OCI-LY3 (cell line): ENCODE results near the gene QPCTL.
"Not testable (repeated sequence)": the region's sequence is repeated elsewhere in the genome, so short reads cannot be mapped to it uniquely, and the experiment has no call there.

Experiments
- H2AFZ ChIP-seq: fragments of 200-600, 300-600 bp; shearing (Covaris generic); 2 replicates; pipeline ENCODE4 v1.6.0; 2014; ENCODE audit warnings: antibody characterized with exemption, low read depth, low read length
- H3K27ac ChIP-seq: fragments of 200-600, 300-600 bp; sonication (generic); 2 replicates; pipeline ENCODE4 v1.5.1; 2014; ENCODE audit warnings: mild to moderate bottlenecking, low read length, moderate library complexity, mixed read lengths
- H3K27me3 ChIP-seq: fragments of 200-600, 300-600 bp; sonication (generic); 2 replicates; pipeline ENCODE4 v1.6.1; 2014; ENCODE audit warnings: low read depth, low read length, mixed read lengths
- H3K36me3 ChIP-seq: fragments of 200-600, 300-600 bp; sonication (generic); replicated peaks from 2 replicates; pipeline ENCODE3; 2014; ENCODE audit warnings: low read depth, low read length, mixed read lengths
- H3K4me1 ChIP-seq: fragments of 300-600, 200-600 bp; sonication (generic); 2 replicates; pipeline ENCODE4 v1.6.1; 2014; ENCODE audit warnings: low read length, mixed read lengths
- H3K4me2 ChIP-seq: fragments of 200-600, 300-600 bp; sonication (generic); 2 replicates; pipeline ENCODE4 v1.6.1; 2014; ENCODE audit warnings: low read length, mixed read lengths
- H3K4me3 ChIP-seq: fragments of 300-600, 200-600 bp; sonication (generic); 2 replicates; pipeline ENCODE4 v1.5.1; 2014; ENCODE audit warnings: antibody characterized with exemption, mild to moderate bottlenecking, low read length, moderate library complexity
- H3K79me2 ChIP-seq: fragments of 300-600, 200-600 bp; shearing (Covaris generic); 2 replicates; pipeline ENCODE4 v1.6.1; 2014; ENCODE audit warnings: mild to moderate bottlenecking, low read length, mixed read lengths
- H3K9ac ChIP-seq: fragments of 300-600, 200-600 bp; shearing (Covaris generic); 2 replicates; pipeline ENCODE4 v1.6.0; 2014; ENCODE audit warnings: mild to moderate bottlenecking, low read length, moderate library complexity
- H3K9me3 ChIP-seq: fragments of 200-600, 300-600 bp; shearing (Covaris generic); 2 replicates; pipeline ENCODE4 v1.6.1; 2014; ENCODE audit warnings: low read length, mixed read lengths; ENCODE audit not compliant: insufficient read depth
- H4K20me1 ChIP-seq: fragments of 200-600, 300-600 bp; sonication (generic); 2 replicates; pipeline ENCODE4 v1.6.1; 2016; ENCODE audit warnings: low read length, mixed read lengths; ENCODE audit not compliant: insufficient read depth
- EZH2phosphoT487 ChIP-seq: fragments of 200-600 bp; shearing (Covaris generic); IDR thresholded peaks from 2 replicates; pipeline ENCODE4 v1.6.1; 2018; ENCODE audit warnings: antibody characterized with exemption, mixed run types, low read depth
- TF ChIP-seq, protein P1 (sequence below): fragments of 200-600, 300-600 bp; sonication (generic); IDR thresholded peaks from 2 replicates; pipeline ENCODE4 v1.5.1; 2014; ENCODE audit warnings: antibody characterized with exemption, low read length, low read depth

QPCTL gene

DNA sequence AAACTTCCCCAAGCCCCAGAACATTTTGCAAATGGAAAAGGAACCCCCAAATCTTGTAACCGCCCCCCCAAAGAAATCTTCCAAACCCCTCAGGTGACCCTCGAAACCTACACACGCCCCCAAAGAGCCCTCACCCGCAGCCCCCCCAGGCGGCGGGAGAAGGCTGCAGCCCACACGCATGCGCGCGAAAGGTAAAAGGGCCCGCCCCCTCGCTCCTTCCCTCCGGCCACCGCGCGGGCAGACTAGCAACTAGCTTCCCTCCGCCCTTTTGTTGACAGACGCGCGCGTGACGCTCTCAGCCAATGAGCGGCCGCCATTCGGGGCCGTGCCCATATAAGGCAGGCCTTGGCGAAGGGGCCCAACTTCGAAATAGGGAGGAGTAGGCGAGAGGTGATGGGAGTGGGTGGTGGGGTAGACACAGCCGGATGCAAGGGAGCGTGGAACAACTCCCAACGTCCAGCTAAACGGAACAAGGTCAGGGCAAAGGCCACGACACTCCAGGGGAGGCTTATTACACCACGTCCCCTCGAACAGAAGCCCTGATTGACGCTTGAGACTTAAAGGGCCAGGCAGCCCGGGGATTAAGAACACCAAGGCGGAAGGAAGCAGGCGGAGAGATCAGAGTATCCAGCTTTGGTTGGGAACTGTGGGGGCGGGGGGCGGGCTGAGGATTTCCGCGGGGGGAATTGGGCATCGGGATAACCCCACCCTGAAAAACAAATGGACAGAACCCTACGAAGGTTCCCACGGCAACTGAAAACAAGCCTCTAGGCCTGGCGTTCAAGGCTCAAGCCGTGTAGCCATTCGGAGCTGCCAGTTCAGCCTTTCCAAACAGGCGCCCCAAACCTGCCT lies 24.9 kb downstream of the QPCTL start:
- H3K27ac ChIP-seq = peak overlapping the region; percentile 78
- peak overlapping the region; percentile 86 for H3K4me2 ChIP-seq
- no peaks in the 10 kb centered on the region for H4K20me1 ChIP-seq
- peaks cover 58% of the 10 kb centered on the region for H3K79me2 ChIP-seq
- TF ChIP-seq, protein P1, sequence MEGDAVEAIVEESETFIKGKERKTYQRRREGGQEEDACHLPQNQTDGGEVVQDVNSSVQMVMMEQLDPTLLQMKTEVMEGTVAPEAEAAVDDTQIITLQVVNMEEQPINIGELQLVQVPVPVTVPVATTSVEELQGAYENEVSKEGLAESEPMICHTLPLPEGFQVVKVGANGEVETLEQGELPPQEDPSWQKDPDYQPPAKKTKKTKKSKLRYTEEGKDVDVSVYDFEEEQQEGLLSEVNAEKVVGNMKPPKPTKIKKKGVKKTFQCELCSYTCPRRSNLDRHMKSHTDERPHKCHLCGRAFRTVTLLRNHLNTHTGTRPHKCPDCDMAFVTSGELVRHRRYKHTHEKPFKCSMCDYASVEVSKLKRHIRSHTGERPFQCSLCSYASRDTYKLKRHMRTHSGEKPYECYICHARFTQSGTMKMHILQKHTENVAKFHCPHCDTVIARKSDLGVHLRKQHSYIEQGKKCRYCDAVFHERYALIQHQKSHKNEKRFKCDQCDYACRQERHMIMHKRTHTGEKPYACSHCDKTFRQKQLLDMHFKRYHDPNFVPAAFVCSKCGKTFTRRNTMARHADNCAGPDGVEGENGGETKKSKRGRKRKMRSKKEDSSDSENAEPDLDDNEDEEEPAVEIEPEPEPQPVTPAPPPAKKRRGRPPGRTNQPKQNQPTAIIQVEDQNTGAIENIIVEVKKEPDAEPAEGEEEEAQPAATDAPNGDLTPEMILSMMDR = peak; percentile 34
- TF ChIP-seq EZH2phosphoT487 = no peak
- H2AFZ ChIP-seq = peak overlapping the region; percentile 18; the same call in 1 of the 2 replicates
- H3K4me3 ChIP-seq = peak overlapping the region; percentile 83
- peaks cover 17% of the 10 kb centered on the region for H3K4me1 ChIP-seq
- peaks cover 24% of the 10 kb centered on the region for H3K36me3 ChIP-seq
- H3K9me3 ChIP-seq = no peaks in the 10 kb centered on the region
- H3K27me3 ChIP-seq = no peaks in the 10 kb centered on the region
- peak overlapping the region; percentile 90 for H3K9ac ChIP-seq

DNA sequence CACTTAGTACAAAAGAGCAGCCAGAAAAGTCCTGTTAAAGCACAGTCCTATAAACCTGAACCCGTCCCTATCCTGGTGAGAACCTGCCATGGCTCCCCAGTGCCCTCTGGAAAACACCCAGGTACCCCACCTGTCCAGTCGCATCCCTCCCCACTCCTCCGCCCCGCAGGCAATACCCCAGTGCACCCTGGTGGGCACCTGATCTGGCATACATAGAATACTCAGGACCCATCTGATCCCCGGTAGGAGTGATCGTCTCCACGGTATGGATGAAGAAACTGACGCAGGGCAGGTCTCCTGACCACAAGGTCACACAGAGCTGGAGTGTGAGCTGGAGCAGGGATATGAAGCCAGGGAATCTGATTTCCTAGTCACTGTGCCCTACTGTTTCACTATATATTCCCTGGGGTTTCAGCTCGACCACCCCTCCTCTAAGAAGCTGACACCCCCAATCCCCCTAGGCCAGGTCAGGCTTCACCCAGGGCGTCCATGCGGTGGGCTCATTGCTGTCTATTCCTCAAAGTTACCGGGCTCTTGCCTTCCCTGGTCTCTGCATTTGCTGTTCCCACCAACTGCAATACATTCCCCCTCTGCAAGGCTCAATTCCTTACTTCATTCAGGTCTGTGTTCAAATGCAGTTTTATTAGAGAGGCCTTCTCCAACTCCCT lies 25.7 kb downstream of the QPCTL start:
- H2AFZ ChIP-seq = no peak overlapping the region

DNA sequence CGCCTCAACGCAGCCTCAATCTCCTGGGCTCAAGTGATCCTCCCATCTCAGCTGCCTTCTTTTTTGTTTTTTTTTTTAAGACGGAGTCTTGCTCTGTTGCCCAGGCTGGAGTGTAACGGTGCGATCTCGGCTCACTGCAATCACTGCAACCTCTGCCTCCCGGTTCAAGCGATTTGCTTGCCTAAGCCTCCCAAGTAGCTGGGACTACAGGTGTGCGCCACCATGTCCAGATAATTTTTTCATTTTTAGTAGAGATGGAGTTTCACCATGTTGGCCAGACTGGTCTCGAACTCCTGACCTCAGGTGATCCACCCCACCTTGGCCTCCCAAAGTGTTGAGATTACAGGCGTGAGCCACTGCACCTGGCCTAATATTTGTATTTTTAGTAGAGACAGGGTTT lies 27.6 kb downstream of the QPCTL start:
- H3K79me2 ChIP-seq = peaks cover 67% of the 10 kb centered on the region
- H3K27me3 ChIP-seq = not testable (repeated sequence)

More for the DNA sequence above, 25.7 kb downstream of the QPCTL start:
- Histone ChIP-seq H4K20me1 (no peaks in the 10 kb centered on the region), H3K79me2 (peaks cover 59% of the 10 kb centered on the region), H3K9me3 (no peaks in the 10 kb centered on the region), H3K4me2 (peak overlapping the region; percentile 61), H3K4me3 (peak overlapping the region; percentile 83), H3K9ac (peak overlapping the region; percentile 79), H3K4me1 (peaks cover 17% of the 10 kb centered on the region), H3K36me3 (peaks cover 18% of the 10 kb centered on the region), H3K27ac (peak overlapping the region; percentile 78), H3K27me3 (no peaks in the 10 kb centered on the region)
- TF ChIP-seq, protein P1 = no peak
- TF ChIP-seq EZH2phosphoT487 = no peak

DNA sequence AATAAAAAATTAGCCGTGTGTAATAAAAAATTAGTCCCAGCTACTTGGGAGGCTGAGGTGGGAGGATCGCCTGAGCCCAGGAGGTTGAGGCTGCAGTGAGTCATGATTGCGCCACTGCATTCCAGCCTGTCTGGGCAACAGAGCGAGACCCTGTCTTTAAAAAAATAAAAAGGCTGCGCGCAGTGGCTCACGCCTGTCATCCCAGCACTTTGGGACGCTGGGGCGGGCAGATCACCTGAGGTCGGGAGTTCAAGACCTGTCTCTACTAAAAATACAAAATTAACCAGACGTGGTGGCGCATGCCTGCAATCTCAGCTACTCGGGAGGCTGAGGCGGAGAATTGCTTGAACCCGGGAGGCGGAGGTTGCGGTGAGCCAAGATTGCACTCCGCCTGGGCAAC lies 36.2 kb downstream of the QPCTL start:
- H4K20me1 ChIP-seq = peaks cover 11% of the 10 kb centered on the region; the same call in 1 of the 2 replicates
- H3K4me1 ChIP-seq, H3K4me2 ChIP-seq, H3K4me3 ChIP-seq, H3K27me3 ChIP-seq, H3K36me3 ChIP-seq, H2AFZ ChIP-seq, H3K27ac ChIP-seq, H3K9me3 ChIP-seq, H3K9ac ChIP-seq: not testable (repeated sequence)
- peaks cover 70% of the 10 kb centered on the region for H3K79me2 ChIP-seq

More for the DNA sequence above, 27.6 kb downstream of the QPCTL start:
- not testable (repeated sequence) for H3K9ac ChIP-seq, H2AFZ ChIP-seq, H3K4me2 ChIP-seq, H3K27ac ChIP-seq, H4K20me1 ChIP-seq, H3K4me3 ChIP-seq, H3K9me3 ChIP-seq
- Histone ChIP-seq H3K36me3 (peaks cover 27% of the 10 kb centered on the region), H3K4me1 (peaks cover 17% of the 10 kb centered on the region)

DNA sequence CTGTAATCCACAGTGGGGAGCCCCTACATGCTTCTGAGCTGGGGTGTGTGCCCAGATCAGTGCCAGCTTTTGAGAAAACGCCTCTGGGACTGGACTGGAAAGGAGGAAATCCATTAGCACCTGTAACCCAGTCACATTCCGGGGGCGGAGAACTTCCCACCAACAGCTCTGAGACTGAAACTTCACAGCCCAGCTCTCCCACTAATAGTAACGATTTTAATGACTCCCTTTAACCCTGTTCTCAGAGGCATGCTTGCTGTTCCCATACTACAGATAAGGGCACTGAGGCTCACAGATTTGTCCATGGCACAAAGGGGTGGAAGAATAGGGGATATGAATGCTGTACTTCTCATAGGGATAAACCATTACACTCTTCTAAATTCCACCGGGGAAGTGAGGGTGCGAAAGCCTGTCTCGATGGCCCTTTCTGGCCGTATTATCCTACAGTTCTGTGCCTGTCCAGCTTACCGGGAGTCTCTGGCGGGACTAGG lies 37.4 kb downstream of the QPCTL start:
- TF ChIP-seq, protein P1 = no peak
- no peak for TF ChIP-seq EZH2phosphoT487
- H3K4me3 ChIP-seq = peak overlapping the region; percentile 89
- H3K4me2 ChIP-seq = peak overlapping the region; percentile 81
- peak overlapping the region; percentile 97 for H3K9ac ChIP-seq
- peak overlapping the region; percentile 55; the same call in 1 of the 2 replicates for H3K27ac ChIP-seq
- H3K79me2 ChIP-seq = peaks cover 59% of the 10 kb centered on the region
- H3K4me1 ChIP-seq = peaks cover 6% of the 10 kb centered on the region
- H3K27me3 ChIP-seq = no peaks in the 10 kb centered on the region
- no peaks in the 10 kb centered on the region for H3K36me3 ChIP-seq
- 0 out of 2 replicates have a peak, but pooled peaks cover 7% of the 10 kb centered on the region for H4K20me1 ChIP-seq
- H3K9me3 ChIP-seq = no peaks in the 10 kb centered on the region
- no peak overlapping the region for H2AFZ ChIP-seq
